GM19043 (cell line): Measurements from ENCODE around the gene CHURC1.

Experiments used
- ATAC-seq: cut with Tn5 transposase; IDR thresholded peaks from one replicate; pipeline ENCODE4 v1.9.1; 2021; ENCODE audit warnings: low read depth; ENCODE audit not compliant: unreplicated experiment

CHURC1 gene

GRCh38 chr14:64979336-64980074, 65.2 kb downstream of the CHURC1 start:
- no peak for ATAC-seq

- ATAC-seq: no peak
Measured at GRCh38 chr14:64983439-64984310, 69.4 kb downstream of the CHURC1 start.
